ACC112 (cell line): ENCODE data around the gene TSPAN18.
A peak's percentile ranks its signal among the peaks of the same experiment; 100 is the strongest.

ENCODE experiments used
- H2AFZ ChIP-seq: fragments of 200-600 bp; sonication (generic); one replicate; pipeline ENCODE4 v1.6.0; 2017; ENCODE audit warnings: antibody characterized with exemption, low read length; ENCODE audit not compliant: unreplicated experiment
- H3K27ac ChIP-seq: fragments of 200-600 bp; sonication (generic); 2 replicates; pipeline ENCODE4 v1.5.1; 2014; ENCODE audit warnings: low read depth, mild to moderate bottlenecking, antibody characterized with exemption, low read length, moderate library complexity
- H3K27me3 ChIP-seq: fragments of 200-600 bp; sonication (generic); 2 replicates; pipeline ENCODE4 v1.6.1; 2014; ENCODE audit warnings: mild to moderate bottlenecking, antibody characterized with exemption, low read length, moderate library complexity, mixed read lengths; ENCODE audit not compliant: insufficient read depth
- H3K36me3 ChIP-seq: fragments of 200-600 bp; sonication (generic); 2 replicates; pipeline ENCODE4 v1.6.1; 2016; ENCODE audit warnings: mild to moderate bottlenecking, antibody characterized with exemption, low read length, moderate library complexity, mixed read lengths; ENCODE audit not compliant: insufficient read depth
- H3K4me1 ChIP-seq: fragments of 200-600 bp; sonication (generic); one replicate; pipeline ENCODE4 v1.6.1; 2016; ENCODE audit warnings: low read length, mixed read lengths; ENCODE audit not compliant: insufficient read depth, unreplicated experiment, control insufficient read depth
- H3K4me3 ChIP-seq: fragments of 200-600 bp; sonication (generic); 2 replicates; pipeline ENCODE4 v1.5.1; 2014; ENCODE audit warnings: mild to moderate bottlenecking, low read depth, low read length
- H3K79me2 ChIP-seq: fragments of 200-600 bp; sonication (generic); one replicate; pipeline ENCODE4 v1.6.0; 2016; ENCODE audit warnings: low read length; ENCODE audit not compliant: control insufficient read depth, unreplicated experiment, insufficient read depth

TSPAN18 gene

GRCh38 chr11:44855493-44855849 lies 128.7 kb downstream of the TSPAN18 start:
- no peak overlapping the region for H2AFZ ChIP-seq
- peaks cover 11% of the 10 kb centered on the region for H3K4me1 ChIP-seq
- no peaks in the 10 kb centered on the region for H3K36me3 ChIP-seq
- no peaks in the 10 kb centered on the region for H3K27me3 ChIP-seq
- no peaks in the 10 kb centered on the region for H3K79me2 ChIP-seq
- H3K4me3 ChIP-seq: no peak overlapping the region
- H3K27ac ChIP-seq: peak overlapping the region; percentile 21

- Histone ChIP-seq H3K27ac (no peak overlapping the region), H3K4me1 (peaks cover 21% of the 10 kb centered on the region)
Measured at GRCh38 chr11:44857490-44858090, 130.8 kb downstream of the TSPAN18 start.

GRCh38 chr11:44858796-44859527 lies 132.2 kb downstream of the TSPAN18 start:
- H3K36me3 ChIP-seq: no peaks in the 10 kb centered on the region
- H3K4me1 ChIP-seq: peaks cover 26% of the 10 kb centered on the region
- no peaks in the 10 kb centered on the region for H3K79me2 ChIP-seq
- H3K4me3 ChIP-seq: no peak overlapping the region
- H3K27me3 ChIP-seq: no peaks in the 10 kb centered on the region
- H2AFZ ChIP-seq: no peak overlapping the region
- H3K27ac ChIP-seq: no peak overlapping the region

More at GRCh38 chr11:44857490-44858090, 130.8 kb downstream of the TSPAN18 start:
- Histone ChIP-seq H2AFZ (no peak overlapping the region), H3K4me3 (no peak overlapping the region), H3K27me3 (no peaks in the 10 kb centered on the region), H3K36me3 (no peaks in the 10 kb centered on the region), H3K79me2 (no peaks in the 10 kb centered on the region)

- H3K27ac ChIP-seq: no peak overlapping the region
- H3K4me1 ChIP-seq: peaks cover 24% of the 10 kb centered on the region
- H3K79me2 ChIP-seq: no peaks in the 10 kb centered on the region
- no peaks in the 10 kb centered on the region for H3K36me3 ChIP-seq
- no peak overlapping the region for H2AFZ ChIP-seq
- no peaks in the 10 kb centered on the region for H3K27me3 ChIP-seq
- H3K4me3 ChIP-seq: no peak overlapping the region
Measured at GRCh38 chr11:44859528-44859925, 132.8 kb downstream of the TSPAN18 start.

- no peaks in the 10 kb centered on the region for H3K27me3 ChIP-seq
- no peaks in the 10 kb centered on the region for H3K36me3 ChIP-seq
- no peak overlapping the region for H2AFZ ChIP-seq
- H3K79me2 ChIP-seq: no peaks in the 10 kb centered on the region
- peaks cover 17% of the 10 kb centered on the region for H3K4me1 ChIP-seq
- H3K4me3 ChIP-seq: no peak overlapping the region
- H3K27ac ChIP-seq: no peak overlapping the region
Measured at GRCh38 chr11:44860346-44860745, 133.6 kb downstream of the TSPAN18 start.

- Histone ChIP-seq H3K27ac (peak overlapping the region; percentile 84), H2AFZ (no peak overlapping the region), H3K4me3 (peak overlapping the region; percentile 56; the same call in 1 of the 2 replicates), H3K27me3 (no peaks in the 10 kb centered on the region), H3K79me2 (no peaks in the 10 kb centered on the region), H3K36me3 (no peaks in the 10 kb centered on the region), H3K4me1 (peaks cover 16% of the 10 kb centered on the region)
Measured at GRCh38 chr11:44861849-44862557, 135.2 kb downstream of the TSPAN18 start.

GRCh38 chr11:44862558-44863101 lies 135.9 kb downstream of the TSPAN18 start:
- Histone ChIP-seq H3K79me2 (no peaks in the 10 kb centered on the region), H3K4me3 (no peak overlapping the region), H2AFZ (no peak overlapping the region), H3K27me3 (no peaks in the 10 kb centered on the region), H3K4me1 (peaks cover 16% of the 10 kb centered on the region), H3K36me3 (no peaks in the 10 kb centered on the region), H3K27ac (peak overlapping the region; percentile 46)

GRCh38 chr11:44863231-44863630 lies 136.5 kb downstream of the TSPAN18 start:
- no peaks in the 10 kb centered on the region for H3K79me2 ChIP-seq
- H3K4me3 ChIP-seq: no peak overlapping the region
- no peak overlapping the region for H3K27ac ChIP-seq
- no peaks in the 10 kb centered on the region for H3K36me3 ChIP-seq
- peaks cover 16% of the 10 kb centered on the region for H3K4me1 ChIP-seq
- H2AFZ ChIP-seq: no peak overlapping the region
- H3K27me3 ChIP-seq: no peaks in the 10 kb centered on the region

- no peak overlapping the region for H2AFZ ChIP-seq
- peaks cover 16% of the 10 kb centered on the region for H3K4me1 ChIP-seq
- H3K36me3 ChIP-seq: no peaks in the 10 kb centered on the region
- no peak overlapping the region for H3K27ac ChIP-seq
- no peaks in the 10 kb centered on the region for H3K27me3 ChIP-seq
- no peaks in the 10 kb centered on the region for H3K79me2 ChIP-seq
- H3K4me3 ChIP-seq: no peak overlapping the region
Measured at GRCh38 chr11:44865866-44866272, 139.1 kb downstream of the TSPAN18 start.

GRCh38 chr11:44866286-44866685 lies 139.5 kb downstream of the TSPAN18 start:
- H3K36me3 ChIP-seq: no peaks in the 10 kb centered on the region
- H2AFZ ChIP-seq: no peak overlapping the region
- peaks cover 16% of the 10 kb centered on the region for H3K4me1 ChIP-seq
- H3K27ac ChIP-seq: no peak overlapping the region
- no peak overlapping the region for H3K4me3 ChIP-seq
- no peaks in the 10 kb centered on the region for H3K27me3 ChIP-seq
- H3K79me2 ChIP-seq: no peaks in the 10 kb centered on the region
